ENCODE data around the gene NF2. TPM values are rescaled to one million over a fixed set of nuclear protein-coding genes. Genes with fewer than 3 reads are reported as not detected.

Gene NF2
- total and polyA plus RNA-seq, 2 of the 8 experiments (the other 6 are each of a cell fraction or from before 2014, with no cell fraction given): 17.6 to 53.6 TPM

- TF ChIP-seq MAX (IDR thresholded peaks at IDR 0.05): peak; percentile 48; the same call in 1 of the 2 replicates
- 0 out of 2 replicates have a peak, but pooled peaks have one; percentile 36 for TF ChIP-seq YY1 (IDR thresholded peaks at IDR 0.05; ENCODE audit: low read depth, low read length)
- TF ChIP-seq ATF3 (IDR thresholded peaks at IDR 0.05; ENCODE audit: insufficient read depth, low read depth, low read length): no peak
- no peak for TF ChIP-seq RBBP5 (IDR thresholded peaks at IDR 0.05; ENCODE audit: borderline replicate concordance, low read depth, low read length)
- TF ChIP-seq EP300 (IDR thresholded peaks at IDR 0.05; ENCODE audit: borderline replicate concordance in 1 of 2, low read depth in 2 of 2, low read length in 2 of 2): no peak
- TF ChIP-seq KDM1A (IDR thresholded peaks at IDR 0.05; ENCODE audit: borderline replicate concordance, low read length): no peak
- TF ChIP-seq PHF8 (conservative IDR thresholded peaks at IDR 0.05; ENCODE audit: low read depth, low read length): no peak
- TF ChIP-seq TAF1 (IDR thresholded peaks at IDR 0.05; ENCODE audit: low read depth, low read length): no peak
- TF ChIP-seq SIX5 (IDR thresholded peaks at IDR 0.05; ENCODE audit: low read depth, low read length): no peak
- no peak for TF ChIP-seq KDM4A (IDR thresholded peaks at IDR 0.05; ENCODE audit: low read depth, low read length, severe bottlenecking)
- no peak for TF ChIP-seq SP1 (IDR thresholded peaks at IDR 0.05; ENCODE audit: low read depth, low read length)
- no peak for TF ChIP-seq CEBPB (IDR thresholded peaks at IDR 0.05; ENCODE audit: low read depth, low read length)
- TF ChIP-seq SP4 (IDR thresholded peaks at IDR 0.05; ENCODE audit: low read length): no peak
- no peak for TF ChIP-seq ZNF274 (IDR thresholded peaks at IDR 0.05; ENCODE audit: borderline replicate concordance, extremely low read depth, low read length)
- peak; percentile 73 to 81 for TF ChIP-seq RAD21 (IDR thresholded peaks at IDR 0.05 in 1 of 2, conservative IDR thresholded peaks at IDR 0.05 in 1 of 2; ENCODE audit: low read depth in 2 of 2, low read length in 2 of 2)
- TF ChIP-seq MAFK (IDR thresholded peaks at IDR 0.05; ENCODE audit: low read depth, low read length): no peak
- 0 out of 2 replicates have a peak, but pooled peaks have one; percentile 21 for TF ChIP-seq ATF2 (IDR thresholded peaks at IDR 0.05; ENCODE audit: low read length)
- TF ChIP-seq NRF1 (IDR thresholded peaks at IDR 0.05; ENCODE audit: low read depth, low read length): no peak
- TF ChIP-seq CREB1 (IDR thresholded peaks at IDR 0.05): peak; percentile 36
- no peak for TF ChIP-seq HDAC6 (IDR thresholded peaks at IDR 0.05; ENCODE audit: low read depth, low read length)
- peak; percentile 55; the same call in 1 of the 2 replicates for TF ChIP-seq GABPA (IDR thresholded peaks at IDR 0.05; ENCODE audit: borderline replicate concordance, insufficient read depth, low read length)
- no peak for TF ChIP-seq KDM5A (IDR thresholded peaks at IDR 0.05; ENCODE audit: low read length)
- TF ChIP-seq SP2 (IDR thresholded peaks at IDR 0.05; ENCODE audit: low read length): no peak
- TF ChIP-seq TCF12 (IDR thresholded peaks at IDR 0.05; ENCODE audit: low read depth, low read length): no peak
- no peak for TF ChIP-seq BCL11A (IDR thresholded peaks at IDR 0.05; ENCODE audit: low read depth in 2 of 2, low read length in 2 of 2)
These were observed 86.4 kb downstream of the NF2 start (continued) for GRCh38 chr22:29689880-29690213.
